IMR-90 (cell line): ENCODE data around the gene CTXN3.

Experiments used
- BHLHE40 ChIP-seq: fragments of 150-350 bp; IDR thresholded peaks from 2 replicates; pipeline ENCODE4 v1.6.1; 2016; ENCODE audit warnings: mild to moderate bottlenecking, low read depth, low read length
- CEBPB ChIP-seq: IDR thresholded peaks from 2 replicates; pipeline ENCODE4 v1.6.1; 2012; ENCODE audit warnings: low read depth, low read length, improper control_type of control experiment
- CHD1 ChIP-seq: IDR thresholded peaks from 2 replicates; pipeline ENCODE4 v1.6.1; 2012; ENCODE audit warnings: low read depth, low read length, improper control_type of control experiment
- FOS ChIP-seq: fragments of 150-350 bp; IDR thresholded peaks from 2 replicates; pipeline ENCODE4 v1.6.1; 2016; ENCODE audit warnings: low read depth, low read length
- MAZ ChIP-seq: IDR thresholded peaks from 2 replicates; pipeline ENCODE4 v1.6.1; 2012; ENCODE audit warnings: low read depth, mild to moderate bottlenecking, low read length, improper control_type of control experiment, moderate library complexity, borderline replicate concordance
- MXI1 ChIP-seq: IDR thresholded peaks from 2 replicates; pipeline ENCODE4 v1.6.1; 2012; ENCODE audit warnings: low read depth, mild to moderate bottlenecking, low read length, moderate library complexity, borderline replicate concordance
- POLR2A ChIP-seq: IDR thresholded peaks from 2 replicates; pipeline ENCODE4 v1.6.1; 2012; ENCODE audit warnings: mild to moderate bottlenecking, low read depth, low read length
- RAD21 ChIP-seq: IDR thresholded peaks from 2 replicates; pipeline ENCODE4 v1.6.1; 2012; ENCODE audit warnings: low read length, improper control_type of control experiment
- RCOR1 ChIP-seq: IDR thresholded peaks from 2 replicates; pipeline ENCODE4 v1.6.1; 2012; ENCODE audit warnings: mild to moderate bottlenecking, low read length, improper control_type of control experiment; ENCODE audit not compliant: insufficient replicate concordance
- RFX5 ChIP-seq: IDR thresholded peaks from 2 replicates; pipeline ENCODE4 v1.8.0; 2012; ENCODE audit warnings: low read depth, mild to moderate bottlenecking, low read length, moderate library complexity
- SMC3 ChIP-seq: fragments of 150-350 bp; IDR thresholded peaks from 2 replicates; pipeline ENCODE4 v1.6.1; 2016; ENCODE audit warnings: low read depth, mild to moderate bottlenecking, antibody characterized with exemption, low read length, moderate library complexity
- TF ChIP-seq, protein P1 (sequence below): conservative IDR thresholded peaks from 2 replicates; pipeline ENCODE4 v1.5.1; 2012; ENCODE audit warnings: mild to moderate bottlenecking, low read depth, low read length, improper control_type of control experiment
- TF ChIP-seq, protein P2 (sequence below): fragments of 150-350 bp; IDR thresholded peaks from 2 replicates; pipeline ENCODE4 v1.6.1; 2017; ENCODE audit warnings: mild to moderate bottlenecking, antibody characterized with exemption, low read length, low read depth
- TF ChIP-seq, protein P3 (sequence below): fragments of 150-350 bp; IDR thresholded peaks from 2 replicates; pipeline ENCODE4 v1.6.1; 2016; ENCODE audit warnings: low read depth, mild to moderate bottlenecking, low read length, moderate library complexity, borderline replicate concordance

DNA sequence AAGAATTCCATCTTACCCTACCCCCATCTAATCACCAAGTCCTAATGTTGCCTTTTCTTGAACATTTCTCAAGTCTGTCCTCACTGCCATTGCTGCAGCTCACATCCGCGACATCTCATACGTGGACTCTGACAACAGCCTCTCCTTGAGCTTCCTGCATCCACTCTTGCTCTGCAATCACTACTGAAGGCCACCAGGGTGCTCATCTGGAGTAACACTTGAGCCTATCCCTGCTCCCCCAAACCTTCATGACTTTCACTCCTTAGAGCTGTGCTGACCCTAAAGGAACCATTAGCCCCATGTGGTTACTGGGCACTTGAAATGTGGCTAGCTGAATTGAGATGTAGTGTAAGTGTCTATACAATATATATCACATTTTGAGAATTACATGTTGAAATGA lies 46.4 kb upstream of the CTXN3 start:
- TF ChIP-seq CHD1 (no peak), MAZ (no peak), POLR2A (no peak), RFX5 (no peak), BHLHE40 (no peak), RAD21 (no peak), CEBPB (no peak), MXI1 (no peak), RCOR1 (no peak), SMC3 (no peak), FOS (no peak)
- TF ChIP-seq, protein P1, sequence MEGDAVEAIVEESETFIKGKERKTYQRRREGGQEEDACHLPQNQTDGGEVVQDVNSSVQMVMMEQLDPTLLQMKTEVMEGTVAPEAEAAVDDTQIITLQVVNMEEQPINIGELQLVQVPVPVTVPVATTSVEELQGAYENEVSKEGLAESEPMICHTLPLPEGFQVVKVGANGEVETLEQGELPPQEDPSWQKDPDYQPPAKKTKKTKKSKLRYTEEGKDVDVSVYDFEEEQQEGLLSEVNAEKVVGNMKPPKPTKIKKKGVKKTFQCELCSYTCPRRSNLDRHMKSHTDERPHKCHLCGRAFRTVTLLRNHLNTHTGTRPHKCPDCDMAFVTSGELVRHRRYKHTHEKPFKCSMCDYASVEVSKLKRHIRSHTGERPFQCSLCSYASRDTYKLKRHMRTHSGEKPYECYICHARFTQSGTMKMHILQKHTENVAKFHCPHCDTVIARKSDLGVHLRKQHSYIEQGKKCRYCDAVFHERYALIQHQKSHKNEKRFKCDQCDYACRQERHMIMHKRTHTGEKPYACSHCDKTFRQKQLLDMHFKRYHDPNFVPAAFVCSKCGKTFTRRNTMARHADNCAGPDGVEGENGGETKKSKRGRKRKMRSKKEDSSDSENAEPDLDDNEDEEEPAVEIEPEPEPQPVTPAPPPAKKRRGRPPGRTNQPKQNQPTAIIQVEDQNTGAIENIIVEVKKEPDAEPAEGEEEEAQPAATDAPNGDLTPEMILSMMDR = no peak
- TF ChIP-seq, protein P2, sequence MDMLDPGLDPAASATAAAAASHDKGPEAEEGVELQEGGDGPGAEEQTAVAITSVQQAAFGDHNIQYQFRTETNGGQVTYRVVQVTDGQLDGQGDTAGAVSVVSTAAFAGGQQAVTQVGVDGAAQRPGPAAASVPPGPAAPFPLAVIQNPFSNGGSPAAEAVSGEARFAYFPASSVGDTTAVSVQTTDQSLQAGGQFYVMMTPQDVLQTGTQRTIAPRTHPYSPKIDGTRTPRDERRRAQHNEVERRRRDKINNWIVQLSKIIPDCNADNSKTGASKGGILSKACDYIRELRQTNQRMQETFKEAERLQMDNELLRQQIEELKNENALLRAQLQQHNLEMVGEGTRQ = no peak
- TF ChIP-seq, protein P3, sequence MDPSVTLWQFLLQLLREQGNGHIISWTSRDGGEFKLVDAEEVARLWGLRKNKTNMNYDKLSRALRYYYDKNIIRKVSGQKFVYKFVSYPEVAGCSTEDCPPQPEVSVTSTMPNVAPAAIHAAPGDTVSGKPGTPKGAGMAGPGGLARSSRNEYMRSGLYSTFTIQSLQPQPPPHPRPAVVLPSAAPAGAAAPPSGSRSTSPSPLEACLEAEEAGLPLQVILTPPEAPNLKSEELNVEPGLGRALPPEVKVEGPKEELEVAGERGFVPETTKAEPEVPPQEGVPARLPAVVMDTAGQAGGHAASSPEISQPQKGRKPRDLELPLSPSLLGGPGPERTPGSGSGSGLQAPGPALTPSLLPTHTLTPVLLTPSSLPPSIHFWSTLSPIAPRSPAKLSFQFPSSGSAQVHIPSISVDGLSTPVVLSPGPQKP = no peak
